ENCODE data around the gene ASTN2. TPM values are rescaled to one million over a fixed set of nuclear protein-coding genes. Genes with fewer than 3 reads are reported as not detected.

ASTN2 gene
- total and polyA plus RNA-seq, 2 experiments from 2014 or later, result 7.0 to 24.6 TPM

GRCh38 chr9:116387934-116388698, 1026.7 kb downstream of the ASTN2 start:
- H3K4me3 Mint-ChIP-seq, result no peak overlapping the region
- H3K4me3 ChIP-seq, result no peak overlapping the region
- H3K27ac ChIP-seq (ENCODE audit: low read depth), result no peak overlapping the region
- H3K9me3 Mint-ChIP-seq, result no peaks in the 10 kb centered on the region
- no peaks in the 10 kb centered on the region for H3K36me3 Mint-ChIP-seq (ENCODE audit: low read depth)
- no peaks in the 10 kb centered on the region for H3K27me3 ChIP-seq (ENCODE audit: insufficient read depth)
- no peak overlapping the region for H3K27ac Mint-ChIP-seq
- H2AFZ ChIP-seq, result no peak overlapping the region
- peaks cover 5% of the 10 kb centered on the region for H3K27me3 Mint-ChIP-seq (ENCODE audit: insufficient read depth, low read depth, poor library complexity)
- no peaks in the 10 kb centered on the region for H4K20me1 ChIP-seq (replicated peaks; ENCODE audit: insufficient read depth)
- H3F3A ChIP-seq (replicated peaks; ENCODE audit: low read depth), result no peaks in the 10 kb centered on the region
- DNase-seq (ENCODE audit: low spot score) (no peak), ATAC-seq (no peak)
- no peaks in the 10 kb centered on the region for H3K4me1 ChIP-seq (ENCODE audit: insufficient read depth)
- H3K36me3 ChIP-seq (ENCODE audit: insufficient read depth), result no peaks in the 10 kb centered on the region
- TF ChIP-seq EZH2phosphoT487 (IDR thresholded peaks at IDR 0.05; ENCODE audit: unreplicated experiment), result no peak
- TF ChIP-seq ZNF114 (CRISPR knock-in tag; IDR thresholded peaks at IDR 0.05), result no peak
- no peak for TF ChIP-seq NANOG (IDR thresholded peaks at IDR 0.05; ENCODE audit: borderline replicate concordance)
- TF ChIP-seq ZNF462 (CRISPR knock-in tag; IDR thresholded peaks at IDR 0.05), result no peak
- no peak for TF ChIP-seq EZH2 (IDR thresholded peaks at IDR 0.05; ENCODE audit: low read depth, unreplicated experiment)
- no peak for TF ChIP-seq CTCF (conservative IDR thresholded peaks at IDR 0.05; ENCODE audit: low read depth in 2 of 2)
- no peak for TF ChIP-seq POLR2AphosphoS5 (IDR thresholded peaks at IDR 0.05; ENCODE audit: low read depth)
- no peak for TF ChIP-seq ZNF331 (CRISPR knock-in tag; IDR thresholded peaks at IDR 0.05; ENCODE audit: low read depth)
- no peak for TF ChIP-seq JUNB (IDR thresholded peaks at IDR 0.05; ENCODE audit: unreplicated experiment)
- no peak for TF ChIP-seq ETS1 (IDR thresholded peaks at IDR 0.05)
- no peak for TF ChIP-seq REST (IDR thresholded peaks at IDR 0.05; ENCODE audit: unreplicated experiment)
- TF ChIP-seq CREB1 (CRISPR knock-in tag; IDR thresholded peaks at IDR 0.05; ENCODE audit: low read depth), result no peak
- no peak for TF ChIP-seq STAT1 (IDR thresholded peaks at IDR 0.05; ENCODE audit: unreplicated experiment)
- H3K79me2 ChIP-seq (replicated peaks; ENCODE audit: insufficient read depth), result no peaks in the 10 kb centered on the region
- H3K4me1 Mint-ChIP-seq, result no peaks in the 10 kb centered on the region
- H3K9me2 ChIP-seq (ENCODE audit: insufficient read depth), result no peaks in the 10 kb centered on the region
- no peak overlapping the region for H3K4me2 ChIP-seq

All from GM23338 (cell line).